ENCODE results near the gene COTL1. TPM values are rescaled to one million over a fixed set of nuclear protein-coding genes. Genes with fewer than 3 reads are reported as not detected.

COTL1 gene
- total RNA-seq, 1 donor from 2014 or later: 100 TPM

GRCh38 chr16:84548971-84549844 is 68.7 kb downstream of the COTL1 start:
- no peak for DNase-seq (ENCODE audit: low read depth)

GRCh38 chr16:84548508-84548907 is 69.4 kb downstream of the COTL1 start:
- no peak for DNase-seq (ENCODE audit: low read depth)

GRCh38 chr16:84547546-84548061 is 70.3 kb downstream of the COTL1 start:
- DNase-seq (ENCODE audit: low read depth): no peak

- DNase-seq (ENCODE audit: low read depth): no peak
These were observed 71.0 kb downstream of the COTL1 start for GRCh38 chr16:84546669-84547545.

GRCh38 chr16:84545114-84545737 is 72.7 kb downstream of the COTL1 start:
- DNase-seq (ENCODE audit: low read depth): no peak

- no peak for DNase-seq (ENCODE audit: low read depth)
These were observed 73.7 kb downstream of the COTL1 start for GRCh38 chr16:84544031-84544773.

- DNase-seq (ENCODE audit: low read depth): no peak
These were observed 74.6 kb downstream of the COTL1 start for GRCh38 chr16:84543253-84543652.

- peak; percentile 23 for DNase-seq (ENCODE audit: low read depth)
These were observed 75.7 kb downstream of the COTL1 start for GRCh38 chr16:84541999-84542817.

- no peak for DNase-seq (ENCODE audit: low read depth)
These were observed 77.7 kb downstream of the COTL1 start for GRCh38 chr16:84540194-84540593.

GRCh38 chr16:84538222-84538840 is 79.5 kb downstream of the COTL1 start:
- no peak for DNase-seq (ENCODE audit: low read depth)

- no peak for DNase-seq (ENCODE audit: low read depth)
These were observed 80.3 kb downstream of the COTL1 start for GRCh38 chr16:84537491-84538151.

- DNase-seq (ENCODE audit: low read depth): no peak
These were observed 82.0 kb downstream of the COTL1 start for GRCh38 chr16:84535851-84536250.

GRCh38 chr16:84535408-84535807 is 82.5 kb downstream of the COTL1 start:
- DNase-seq (ENCODE audit: low read depth): peak; percentile 30

- DNase-seq (ENCODE audit: low read depth): no peak
These were observed 83.1 kb downstream of the COTL1 start for GRCh38 chr16:84534815-84535214.

GRCh38 chr16:84532855-84533486 is 84.9 kb downstream of the COTL1 start:
- DNase-seq (ENCODE audit: low read depth): no peak

GRCh38 chr16:84532291-84532724 is 85.6 kb downstream of the COTL1 start:
- DNase-seq (ENCODE audit: low read depth): peak; percentile 99

- DNase-seq (ENCODE audit: low read depth): peak; percentile 31
These were observed 86.2 kb downstream of the COTL1 start for GRCh38 chr16:84531671-84532111.

GRCh38 chr16:84530590-84530989 is 87.3 kb downstream of the COTL1 start:
- DNase-seq (ENCODE audit: low read depth): no peak

GRCh38 chr16:84529607-84530006 is 88.3 kb downstream of the COTL1 start:
- no peak for DNase-seq (ENCODE audit: low read depth)
